OCI-LY3 (cell line): ENCODE measurements around the gene CFH.
"Not testable (repeated sequence)": the region's sequence is repeated elsewhere in the genome, so short reads cannot be mapped to it uniquely, and the experiment has no call there.

Source experiments
- H2AFZ ChIP-seq: fragments of 200-600, 300-600 bp; shearing (Covaris generic); 2 replicates; pipeline ENCODE4 v1.6.0; 2014; ENCODE audit warnings: antibody characterized with exemption, low read depth, low read length
- H3K27ac ChIP-seq: fragments of 200-600, 300-600 bp; sonication (generic); 2 replicates; pipeline ENCODE4 v1.5.1; 2014; ENCODE audit warnings: mild to moderate bottlenecking, low read length, moderate library complexity, mixed read lengths
- H3K27me3 ChIP-seq: fragments of 200-600, 300-600 bp; sonication (generic); 2 replicates; pipeline ENCODE4 v1.6.1; 2014; ENCODE audit warnings: low read depth, low read length, mixed read lengths
- H3K36me3 ChIP-seq: fragments of 200-600, 300-600 bp; sonication (generic); replicated peaks from 2 replicates; pipeline ENCODE3; 2014; ENCODE audit warnings: low read depth, low read length, mixed read lengths
- H3K4me1 ChIP-seq: fragments of 300-600, 200-600 bp; sonication (generic); 2 replicates; pipeline ENCODE4 v1.6.1; 2014; ENCODE audit warnings: low read length, mixed read lengths
- H3K4me2 ChIP-seq: fragments of 200-600, 300-600 bp; sonication (generic); 2 replicates; pipeline ENCODE4 v1.6.1; 2014; ENCODE audit warnings: low read length, mixed read lengths
- H3K4me3 ChIP-seq: fragments of 300-600, 200-600 bp; sonication (generic); 2 replicates; pipeline ENCODE4 v1.5.1; 2014; ENCODE audit warnings: antibody characterized with exemption, mild to moderate bottlenecking, low read length, moderate library complexity
- H3K79me2 ChIP-seq: fragments of 300-600, 200-600 bp; shearing (Covaris generic); 2 replicates; pipeline ENCODE4 v1.6.1; 2014; ENCODE audit warnings: mild to moderate bottlenecking, low read length, mixed read lengths
- H3K9ac ChIP-seq: fragments of 300-600, 200-600 bp; shearing (Covaris generic); 2 replicates; pipeline ENCODE4 v1.6.0; 2014; ENCODE audit warnings: mild to moderate bottlenecking, low read length, moderate library complexity
- H3K9me3 ChIP-seq: fragments of 200-600, 300-600 bp; shearing (Covaris generic); 2 replicates; pipeline ENCODE4 v1.6.1; 2014; ENCODE audit warnings: low read length, mixed read lengths; ENCODE audit not compliant: insufficient read depth
- H4K20me1 ChIP-seq: fragments of 200-600, 300-600 bp; sonication (generic); 2 replicates; pipeline ENCODE4 v1.6.1; 2016; ENCODE audit warnings: low read length, mixed read lengths; ENCODE audit not compliant: insufficient read depth
- EZH2phosphoT487 ChIP-seq: fragments of 200-600 bp; shearing (Covaris generic); IDR thresholded peaks from 2 replicates; pipeline ENCODE4 v1.6.1; 2018; ENCODE audit warnings: antibody characterized with exemption, mixed run types, low read depth
- TF ChIP-seq, protein P1 (sequence below): fragments of 200-600, 300-600 bp; sonication (generic); IDR thresholded peaks from 2 replicates; pipeline ENCODE4 v1.5.1; 2014; ENCODE audit warnings: antibody characterized with exemption, low read length, low read depth

The CFH gene

DNA sequence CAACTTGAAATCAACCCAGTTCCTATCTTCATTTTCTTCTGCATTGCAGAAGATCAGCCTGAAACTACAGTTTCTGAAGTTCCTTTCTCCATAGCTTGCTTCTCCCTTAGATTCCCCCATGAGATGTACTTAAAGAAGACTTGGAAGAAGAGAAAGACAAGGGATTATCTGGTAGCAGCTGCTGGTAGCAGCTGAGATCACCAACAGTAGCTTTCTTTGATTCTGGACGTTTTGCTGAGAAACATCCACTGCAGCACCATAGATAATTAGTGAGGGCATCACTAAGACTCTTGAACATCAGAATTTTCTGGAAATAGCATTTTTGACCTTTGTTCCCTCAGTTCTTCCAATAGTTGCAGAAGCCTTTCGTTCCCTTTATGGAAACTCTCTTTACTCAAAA is 122.3 kb downstream of the CFH start:
- Histone ChIP-seq H3K27me3 (no peaks in the 10 kb centered on the region; the same call in 1 of the 2 replicates), H3K27ac (no peak overlapping the region), H3K79me2 (no peaks in the 10 kb centered on the region), H3K9me3 (no peaks in the 10 kb centered on the region), H3K4me1 (peaks cover 13% of the 10 kb centered on the region), H3K4me2 (peak overlapping the region; percentile 67), H3K4me3 (peak overlapping the region; percentile 39), H4K20me1 (no peaks in the 10 kb centered on the region), H2AFZ (no peak overlapping the region), H3K36me3 (no peaks in the 10 kb centered on the region), H3K9ac (no peak overlapping the region)
- TF ChIP-seq, protein P1, sequence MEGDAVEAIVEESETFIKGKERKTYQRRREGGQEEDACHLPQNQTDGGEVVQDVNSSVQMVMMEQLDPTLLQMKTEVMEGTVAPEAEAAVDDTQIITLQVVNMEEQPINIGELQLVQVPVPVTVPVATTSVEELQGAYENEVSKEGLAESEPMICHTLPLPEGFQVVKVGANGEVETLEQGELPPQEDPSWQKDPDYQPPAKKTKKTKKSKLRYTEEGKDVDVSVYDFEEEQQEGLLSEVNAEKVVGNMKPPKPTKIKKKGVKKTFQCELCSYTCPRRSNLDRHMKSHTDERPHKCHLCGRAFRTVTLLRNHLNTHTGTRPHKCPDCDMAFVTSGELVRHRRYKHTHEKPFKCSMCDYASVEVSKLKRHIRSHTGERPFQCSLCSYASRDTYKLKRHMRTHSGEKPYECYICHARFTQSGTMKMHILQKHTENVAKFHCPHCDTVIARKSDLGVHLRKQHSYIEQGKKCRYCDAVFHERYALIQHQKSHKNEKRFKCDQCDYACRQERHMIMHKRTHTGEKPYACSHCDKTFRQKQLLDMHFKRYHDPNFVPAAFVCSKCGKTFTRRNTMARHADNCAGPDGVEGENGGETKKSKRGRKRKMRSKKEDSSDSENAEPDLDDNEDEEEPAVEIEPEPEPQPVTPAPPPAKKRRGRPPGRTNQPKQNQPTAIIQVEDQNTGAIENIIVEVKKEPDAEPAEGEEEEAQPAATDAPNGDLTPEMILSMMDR, result no peak
- TF ChIP-seq EZH2phosphoT487, result no peak

DNA sequence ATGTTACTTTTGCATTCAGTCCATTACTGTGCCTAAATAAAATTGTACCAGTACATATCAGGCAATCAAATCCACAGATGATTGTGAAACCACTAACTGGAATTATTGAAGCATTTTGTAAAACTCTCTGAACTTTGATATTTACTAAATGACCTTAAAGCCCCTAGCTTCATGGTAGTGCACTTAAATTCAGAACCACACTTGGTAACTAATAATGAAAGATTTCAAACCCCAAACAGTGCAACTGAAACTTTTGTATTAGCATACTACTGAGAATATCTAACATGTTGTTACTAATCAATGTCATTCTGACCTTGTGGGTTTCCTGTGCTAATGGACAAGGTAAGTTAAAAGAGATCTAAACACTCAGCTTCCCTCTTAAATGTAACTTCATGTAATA is 122.8 kb downstream of the CFH start, which contains the start of gene CFHR3:
Gene CFHR3, plus strand, starts transcription at position 238 of the 400 bp plus-strand sequence. Its CDS starts 47 bp downstream, at position 285.
- Histone ChIP-seq H3K27ac (no peak within 1 kb of the TSS), H3K9ac (no peak within 1 kb of the TSS), H3K4me3 (peak within 1 kb of the TSS; percentile 39), H3K9me3 (no peaks in the 10 kb centered on the region), H3K36me3 (no peaks in the 10 kb centered on the region), H3K79me2 (no peaks in the 10 kb centered on the region), H2AFZ (no peak within 1 kb of the TSS), H3K27me3 (no peaks in the 10 kb centered on the region; the same call in 1 of the 2 replicates), H3K4me1 (peaks cover 13% of the 10 kb centered on the region), H3K4me2 (peak within 1 kb of the TSS; percentile 67), H4K20me1 (no peaks in the 10 kb centered on the region)
- TF ChIP-seq, protein P1, result no peak
- TF ChIP-seq EZH2phosphoT487, result no peak

DNA sequence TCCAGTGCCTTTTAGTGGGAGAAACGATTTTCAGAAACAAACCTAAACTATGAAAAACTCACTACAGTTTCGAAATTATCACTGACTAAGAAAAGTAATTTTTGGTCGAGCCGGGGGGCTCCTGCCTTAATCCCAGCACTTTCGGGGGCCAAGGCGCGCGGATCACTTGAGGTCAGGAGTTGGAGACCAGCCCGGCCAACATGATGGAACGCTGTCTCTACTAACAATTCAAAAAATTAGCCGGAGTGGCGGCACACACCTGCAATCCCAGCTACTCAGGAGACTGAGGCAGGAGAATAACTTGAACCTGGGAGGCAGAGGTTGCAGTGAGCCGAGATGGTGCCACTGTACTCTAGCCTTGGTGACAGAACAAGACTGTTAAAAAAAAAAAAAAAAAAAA is 125.8 kb downstream of the CFH start:
- H3K4me2 ChIP-seq, result no peak overlapping the region
- H3K9ac ChIP-seq, result no peak overlapping the region
- H3K27ac ChIP-seq, result no peak overlapping the region
- no peaks in the 10 kb centered on the region for H3K9me3 ChIP-seq
- no peaks in the 10 kb centered on the region; the same call in 1 of the 2 replicates for H3K27me3 ChIP-seq
- no peaks in the 10 kb centered on the region for H3K79me2 ChIP-seq
- TF ChIP-seq, protein P1, result no peak
- TF ChIP-seq EZH2phosphoT487, result no peak
- H2AFZ ChIP-seq, result no peak overlapping the region
- peaks cover 13% of the 10 kb centered on the region for H3K4me1 ChIP-seq
- no peak overlapping the region for H3K4me3 ChIP-seq
- H3K36me3 ChIP-seq, result no peaks in the 10 kb centered on the region
- no peaks in the 10 kb centered on the region for H4K20me1 ChIP-seq

DNA sequence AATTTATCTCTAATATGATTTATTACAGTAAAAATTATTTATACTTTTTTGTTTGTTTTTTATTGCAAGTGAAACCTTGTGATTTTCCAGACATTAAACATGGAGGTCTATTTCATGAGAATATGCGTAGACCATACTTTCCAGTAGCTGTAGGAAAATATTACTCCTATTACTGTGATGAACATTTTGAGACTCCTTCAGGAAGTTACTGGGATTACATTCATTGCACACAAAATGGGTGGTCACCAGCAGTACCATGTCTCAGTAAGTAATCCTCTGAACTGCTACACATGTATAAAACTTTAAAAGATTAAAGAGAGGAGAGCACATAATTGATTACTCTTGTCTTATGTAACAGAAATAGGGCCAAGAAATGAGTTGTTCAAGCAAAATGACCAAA is 127.2 kb downstream of the CFH start:
- H3K4me3 ChIP-seq, result no peak overlapping the region
- H3K27ac ChIP-seq, result no peak overlapping the region
- H4K20me1 ChIP-seq, result no peaks in the 10 kb centered on the region
- H2AFZ ChIP-seq, result no peak overlapping the region
- H3K4me1 ChIP-seq, result peaks cover 7% of the 10 kb centered on the region
- no peak overlapping the region for H3K4me2 ChIP-seq
- no peaks in the 10 kb centered on the region for H3K36me3 ChIP-seq
- no peaks in the 10 kb centered on the region for H3K9me3 ChIP-seq
- no peaks in the 10 kb centered on the region for H3K79me2 ChIP-seq
- no peak overlapping the region for H3K9ac ChIP-seq
- TF ChIP-seq, protein P1, result no peak
- no peak for TF ChIP-seq EZH2phosphoT487
- H3K27me3 ChIP-seq, result no peaks in the 10 kb centered on the region

DNA sequence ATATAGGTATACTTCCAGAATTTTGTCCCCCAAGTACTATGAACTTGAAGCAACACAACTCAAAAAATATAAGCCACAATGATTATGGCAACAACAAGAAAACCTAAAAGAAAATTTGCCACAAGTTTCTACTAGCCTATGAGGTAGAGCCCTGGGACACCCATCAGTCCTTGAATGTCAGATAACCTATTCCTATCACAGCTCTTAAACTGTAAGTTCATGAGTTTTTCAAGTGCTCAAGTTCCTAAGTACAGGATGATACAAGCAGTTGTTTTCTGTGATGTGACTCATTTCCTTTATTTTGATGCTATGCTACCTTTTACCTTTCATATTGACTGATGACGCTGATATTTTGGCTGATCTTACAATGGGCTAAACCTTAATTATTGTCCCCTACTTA is 139.4 kb downstream of the CFH start:
- H3K27ac ChIP-seq, H3K4me3 ChIP-seq, H3K4me2 ChIP-seq, H3K27me3 ChIP-seq, H3K4me1 ChIP-seq, H3K79me2 ChIP-seq, H3K36me3 ChIP-seq, H4K20me1 ChIP-seq, H3K9me3 ChIP-seq, H2AFZ ChIP-seq, H3K9ac ChIP-seq: not testable (repeated sequence)

DNA sequence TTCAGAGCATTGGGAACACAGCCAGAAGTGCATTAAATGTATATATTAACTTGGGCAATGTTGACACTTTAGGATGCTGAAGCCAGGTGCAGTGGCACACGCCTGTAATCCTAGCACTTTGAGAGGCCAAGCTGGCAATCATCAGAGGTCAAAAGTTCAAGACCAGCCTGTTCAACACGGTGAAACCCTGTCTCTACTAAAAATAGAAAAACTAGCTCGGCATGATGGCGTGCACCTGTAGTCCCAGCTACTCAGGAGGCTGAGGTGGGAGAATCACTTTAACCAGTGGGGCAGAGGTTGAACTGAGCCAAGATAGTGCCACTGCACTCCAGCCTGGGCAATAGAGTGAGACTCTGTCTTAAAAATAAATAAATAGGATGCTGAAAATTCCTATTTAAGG is 142.3 kb downstream of the CFH start:
- not testable (repeated sequence) for H3K4me2 ChIP-seq, H3K9me3 ChIP-seq, H3K9ac ChIP-seq, H2AFZ ChIP-seq, H3K4me3 ChIP-seq, H3K79me2 ChIP-seq, H3K27me3 ChIP-seq, H3K4me1 ChIP-seq, H3K36me3 ChIP-seq, H4K20me1 ChIP-seq, H3K27ac ChIP-seq
